RWPE2 (cell line): ENCODE measurements around the gene CCNDBP1.

ENCODE experiments used
- ATAC-seq: fragments of 200-7000 bp; cut with Tn5 transposase; 3 replicates; pipeline ENCODE4 v1.9.1; 2021; ENCODE audit warnings: low read depth
- DNase-seq: peaks from one replicate; pipeline ENCODE4 v3.0.0-alpha.2; 2020; ENCODE audit warnings: low spot score
- H3K27ac ChIP-seq: fragments of 450-650 bp; 2 replicates; pipeline ENCODE4 v1.5.1; 2017; ENCODE audit warnings: mild to moderate bottlenecking; ENCODE audit not compliant: poor library complexity, severe bottlenecking
- H3K27me3 ChIP-seq: fragments of 250-450 bp; sonication (Bioruptor Pico); 2 replicates; pipeline ENCODE4 v1.5.1; 2021; ENCODE audit warnings: mild to moderate bottlenecking, moderate library complexity; ENCODE audit not compliant: insufficient read depth, poor library complexity, severe bottlenecking
- H3K36me3 ChIP-seq: fragments of 250-450 bp; sonication (Bioruptor Pico); 2 replicates; pipeline ENCODE4 v1.5.1; 2020; ENCODE audit warnings: low read depth, mild to moderate bottlenecking, moderate library complexity
- H3K4me1 ChIP-seq: fragments of 250-450 bp; sonication (Bioruptor Pico); 2 replicates; pipeline ENCODE4 v1.5.1; 2021; ENCODE audit warnings: mild to moderate bottlenecking, moderate library complexity; ENCODE audit not compliant: insufficient read depth, poor library complexity, severe bottlenecking
- H3K4me3 ChIP-seq: fragments of 250-450 bp; sonication (Bioruptor Pico); 2 replicates; pipeline ENCODE4 v1.5.1; 2021; ENCODE audit warnings: mild to moderate bottlenecking, moderate library complexity; ENCODE audit not compliant: severe bottlenecking
- H3K9me3 ChIP-seq: fragments of 250-450 bp; sonication (Bioruptor Pico); 2 replicates; pipeline ENCODE4 v1.5.1; 2021; ENCODE audit warnings: mild to moderate bottlenecking, moderate library complexity; ENCODE audit not compliant: severe bottlenecking
- TF ChIP-seq, protein P1 (sequence below): fragments of 450-650 bp; IDR thresholded peaks from one replicate; pipeline ENCODE4 v1.5.1; 2017; ENCODE audit warnings: mild to moderate bottlenecking, moderate library complexity; ENCODE audit not compliant: poor library complexity, severe bottlenecking

Gene CCNDBP1

DNA sequence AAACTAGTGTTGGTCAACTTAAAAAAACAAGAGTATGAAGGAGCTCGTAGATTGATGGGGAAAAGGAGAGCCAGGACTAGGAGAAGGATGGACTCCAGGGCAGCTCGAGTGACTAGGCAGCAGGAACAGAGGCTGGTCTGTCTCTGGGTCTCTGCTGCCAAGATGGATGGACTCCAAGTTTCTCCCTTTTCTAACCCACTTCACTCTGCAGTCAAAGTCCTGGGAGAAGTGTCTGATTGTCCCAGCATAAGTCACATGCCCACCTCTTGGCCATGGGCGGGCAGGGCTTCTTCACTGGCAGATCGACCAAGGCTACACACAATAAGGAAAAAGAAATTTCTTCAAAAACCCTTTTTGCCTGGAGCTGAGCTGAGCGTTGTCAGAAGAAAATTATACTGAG lies 44.8 kb downstream of the CCNDBP1 start:
- Histone ChIP-seq H3K9me3 (no peaks in the 10 kb centered on the region), H3K27ac (no peak overlapping the region), H3K36me3 (no peaks in the 10 kb centered on the region), H3K4me1 (no peaks in the 10 kb centered on the region), H3K4me3 (no peak overlapping the region), H3K27me3 (no peaks in the 10 kb centered on the region)
- ATAC-seq (no peak), DNase-seq (no peak)
- TF ChIP-seq, protein P1, sequence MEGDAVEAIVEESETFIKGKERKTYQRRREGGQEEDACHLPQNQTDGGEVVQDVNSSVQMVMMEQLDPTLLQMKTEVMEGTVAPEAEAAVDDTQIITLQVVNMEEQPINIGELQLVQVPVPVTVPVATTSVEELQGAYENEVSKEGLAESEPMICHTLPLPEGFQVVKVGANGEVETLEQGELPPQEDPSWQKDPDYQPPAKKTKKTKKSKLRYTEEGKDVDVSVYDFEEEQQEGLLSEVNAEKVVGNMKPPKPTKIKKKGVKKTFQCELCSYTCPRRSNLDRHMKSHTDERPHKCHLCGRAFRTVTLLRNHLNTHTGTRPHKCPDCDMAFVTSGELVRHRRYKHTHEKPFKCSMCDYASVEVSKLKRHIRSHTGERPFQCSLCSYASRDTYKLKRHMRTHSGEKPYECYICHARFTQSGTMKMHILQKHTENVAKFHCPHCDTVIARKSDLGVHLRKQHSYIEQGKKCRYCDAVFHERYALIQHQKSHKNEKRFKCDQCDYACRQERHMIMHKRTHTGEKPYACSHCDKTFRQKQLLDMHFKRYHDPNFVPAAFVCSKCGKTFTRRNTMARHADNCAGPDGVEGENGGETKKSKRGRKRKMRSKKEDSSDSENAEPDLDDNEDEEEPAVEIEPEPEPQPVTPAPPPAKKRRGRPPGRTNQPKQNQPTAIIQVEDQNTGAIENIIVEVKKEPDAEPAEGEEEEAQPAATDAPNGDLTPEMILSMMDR, result no peak

DNA sequence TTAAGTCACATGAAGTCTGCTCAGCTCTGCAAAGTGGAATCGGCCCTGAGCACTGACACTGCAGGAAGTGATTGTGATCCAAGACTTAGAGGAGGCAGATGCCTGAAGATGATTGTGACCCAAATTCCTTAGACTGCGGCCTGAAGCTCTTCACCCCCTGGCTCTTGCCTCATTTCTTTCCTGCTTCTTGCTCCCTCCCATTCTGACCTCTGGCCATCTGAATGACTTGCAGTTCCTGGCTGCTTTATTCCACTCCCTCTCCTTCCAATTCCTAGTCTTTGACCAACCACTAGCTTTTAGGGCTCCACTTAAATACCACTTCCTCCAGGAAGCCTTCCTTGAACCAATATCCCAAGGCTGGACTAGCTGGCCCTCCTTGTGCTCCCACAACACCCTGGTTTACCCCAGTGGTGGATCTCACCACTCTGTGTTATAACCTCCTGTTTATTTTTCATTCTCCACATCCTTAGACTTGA lies 45.5 kb downstream of the CCNDBP1 start:
- no peak for ATAC-seq
- H3K36me3 ChIP-seq, result no peaks in the 10 kb centered on the region
- no peak overlapping the region for H3K4me3 ChIP-seq
- no peaks in the 10 kb centered on the region for H3K9me3 ChIP-seq
- no peak for DNase-seq
- H3K4me1 ChIP-seq, result no peaks in the 10 kb centered on the region
- H3K27ac ChIP-seq, result no peak overlapping the region
- TF ChIP-seq, protein P1, result no peak
- no peaks in the 10 kb centered on the region for H3K27me3 ChIP-seq

DNA sequence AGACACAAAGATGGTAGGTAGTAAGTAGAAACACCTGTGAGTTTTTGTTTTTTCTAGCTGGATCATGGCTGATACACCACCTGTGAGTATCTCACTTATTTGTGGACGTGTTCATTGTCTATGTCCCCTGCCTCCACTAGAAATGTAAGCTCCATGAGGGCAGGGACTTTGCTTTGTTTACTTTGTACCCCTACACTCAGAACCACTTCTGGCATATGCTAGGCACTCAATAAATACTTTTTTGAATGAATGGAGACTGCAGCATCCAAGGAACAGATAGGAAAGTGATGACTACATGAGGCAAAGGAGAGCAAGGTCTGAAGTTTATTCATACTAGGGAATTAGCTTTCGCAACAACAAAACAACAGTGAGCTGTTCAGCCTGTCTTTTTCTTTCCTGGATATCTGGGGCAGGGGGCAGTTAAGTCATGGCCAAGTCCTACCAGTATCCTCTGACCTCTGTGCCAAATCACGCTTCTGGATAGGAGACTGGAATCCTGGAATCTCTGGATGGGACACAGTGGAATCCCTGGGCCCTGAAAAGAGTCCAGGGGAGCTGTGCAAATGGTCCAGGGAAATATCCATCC lies 47.2 kb downstream of the CCNDBP1 start:
- ATAC-seq, result no peak
- H3K36me3 ChIP-seq, result no peaks in the 10 kb centered on the region

DNA sequence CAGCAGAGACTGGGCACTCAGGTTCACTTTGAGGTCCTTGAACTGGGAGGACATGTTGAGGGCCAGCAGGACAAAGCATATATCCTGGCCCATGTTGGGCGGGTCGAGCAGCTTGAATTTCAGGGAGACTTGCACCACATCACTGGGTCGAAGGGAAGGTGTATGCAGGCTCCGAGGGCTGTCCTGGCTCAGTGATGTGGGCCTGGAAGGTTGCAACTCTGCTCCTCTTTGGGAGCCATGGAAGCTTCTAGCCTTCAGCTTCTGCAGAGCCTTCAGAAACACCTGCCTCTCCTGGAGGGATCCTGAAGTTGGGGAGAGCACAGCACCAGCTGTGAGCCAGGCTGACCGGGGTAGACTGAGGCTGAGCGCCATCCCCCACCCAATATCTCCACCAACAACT lies 50.3 kb downstream of the CCNDBP1 start:
- ATAC-seq, result no peak
- DNase-seq, result peak; percentile 47
- Histone ChIP-seq H3K36me3 (no peaks in the 10 kb centered on the region), H3K9me3 (no peaks in the 10 kb centered on the region), H3K27ac (no peak overlapping the region), H3K4me1 (no peaks in the 10 kb centered on the region), H3K27me3 (no peaks in the 10 kb centered on the region), H3K4me3 (no peak overlapping the region)
- TF ChIP-seq, protein P1, result no peak

More for the DNA sequence above, 47.2 kb downstream of the CCNDBP1 start:
- no peak overlapping the region for H3K27ac ChIP-seq
- TF ChIP-seq, protein P1, result no peak
- H3K4me1 ChIP-seq, result no peaks in the 10 kb centered on the region
- DNase-seq, result no peak
- no peak overlapping the region for H3K4me3 ChIP-seq
- no peaks in the 10 kb centered on the region for H3K27me3 ChIP-seq
- no peaks in the 10 kb centered on the region for H3K9me3 ChIP-seq

DNA sequence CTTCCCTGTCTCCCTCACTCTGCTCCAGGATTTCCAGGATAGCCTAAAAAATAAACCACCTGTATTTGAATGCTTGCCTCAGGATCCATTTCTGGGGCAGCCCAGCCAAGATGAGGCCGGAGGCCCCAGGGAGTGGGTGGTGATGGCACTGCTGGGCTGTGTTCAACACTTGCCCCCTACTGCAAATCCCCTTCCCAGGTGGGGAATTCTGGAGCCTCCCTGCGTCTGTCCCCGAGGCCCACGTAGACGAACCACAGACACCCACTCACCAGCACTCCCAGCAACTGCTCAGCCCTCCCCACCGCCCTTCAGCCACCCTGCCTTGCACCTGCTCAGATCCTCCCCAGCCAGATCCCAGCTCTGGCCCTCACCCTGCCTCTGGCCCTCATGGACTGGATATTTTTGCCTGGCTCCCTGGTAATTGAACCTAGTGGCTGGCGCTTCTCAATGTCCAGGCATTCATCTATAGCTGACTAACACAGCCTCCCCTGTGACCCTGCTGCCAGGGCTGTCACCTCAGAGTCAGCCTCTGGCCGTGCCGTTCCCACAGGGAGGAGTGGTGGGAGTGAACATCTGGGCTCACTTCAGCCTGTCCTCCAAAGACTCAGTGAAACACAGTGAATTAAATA lies 52.8 kb downstream of the CCNDBP1 start:
- Histone ChIP-seq H3K36me3 (no peaks in the 10 kb centered on the region), H3K4me1 (no peaks in the 10 kb centered on the region), H3K27me3 (no peaks in the 10 kb centered on the region), H3K9me3 (no peaks in the 10 kb centered on the region), H3K4me3 (no peak overlapping the region), H3K27ac (no peak overlapping the region)
- TF ChIP-seq, protein P1, result no peak
- ATAC-seq, result no peak
- no peak for DNase-seq
